Measurements from ENCODE around the gene TSPEAR. TPM values are rescaled to one million over a fixed set of nuclear protein-coding genes. Genes with fewer than 3 reads are reported as not detected.
A peak's percentile ranks its signal among the peaks of the same experiment; 100 is the strongest.

The TSPEAR gene
- total RNA-seq, 1 donor from 2014 or later = not detected

DNA sequence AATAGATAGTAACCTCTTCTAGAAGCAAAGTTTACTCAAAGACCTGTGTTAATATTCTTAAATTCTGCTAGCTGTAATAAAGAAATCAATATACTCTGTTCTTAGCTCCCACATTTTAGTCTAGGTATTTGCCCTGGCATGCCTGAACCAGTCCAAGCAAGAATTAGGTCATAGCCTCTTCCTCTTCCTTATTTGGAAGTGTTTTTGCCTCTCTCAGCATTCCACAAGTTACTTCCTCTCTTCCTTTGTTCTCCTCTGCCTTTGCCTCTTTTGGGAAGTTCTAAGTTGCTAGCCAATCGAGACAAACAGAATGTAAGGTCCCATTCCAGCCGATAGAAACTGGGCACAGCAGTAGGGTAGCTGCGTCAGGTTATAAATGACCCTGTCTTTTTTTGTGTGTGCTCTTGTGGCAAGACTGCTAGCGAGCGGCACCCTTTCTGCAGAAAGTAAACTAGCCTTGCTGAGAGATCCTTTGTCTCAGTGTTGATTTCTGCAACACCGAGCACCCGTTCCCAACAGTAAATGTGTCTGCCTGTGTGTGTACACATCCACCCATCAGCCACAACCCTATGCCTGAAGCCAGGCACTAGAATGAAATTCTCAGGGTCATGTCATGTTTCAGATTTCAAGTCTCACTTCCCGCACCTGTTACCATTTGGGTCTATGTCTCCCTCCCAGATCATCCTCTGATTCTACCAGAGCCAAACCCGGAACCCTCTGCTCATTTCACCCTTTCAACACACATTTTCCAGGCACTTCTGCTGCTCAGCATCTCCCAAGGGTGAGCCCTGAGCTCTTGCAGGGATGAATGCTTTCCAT lies 218.6 kb downstream of the TSPEAR start:
- TF ChIP-seq, protein P1, sequence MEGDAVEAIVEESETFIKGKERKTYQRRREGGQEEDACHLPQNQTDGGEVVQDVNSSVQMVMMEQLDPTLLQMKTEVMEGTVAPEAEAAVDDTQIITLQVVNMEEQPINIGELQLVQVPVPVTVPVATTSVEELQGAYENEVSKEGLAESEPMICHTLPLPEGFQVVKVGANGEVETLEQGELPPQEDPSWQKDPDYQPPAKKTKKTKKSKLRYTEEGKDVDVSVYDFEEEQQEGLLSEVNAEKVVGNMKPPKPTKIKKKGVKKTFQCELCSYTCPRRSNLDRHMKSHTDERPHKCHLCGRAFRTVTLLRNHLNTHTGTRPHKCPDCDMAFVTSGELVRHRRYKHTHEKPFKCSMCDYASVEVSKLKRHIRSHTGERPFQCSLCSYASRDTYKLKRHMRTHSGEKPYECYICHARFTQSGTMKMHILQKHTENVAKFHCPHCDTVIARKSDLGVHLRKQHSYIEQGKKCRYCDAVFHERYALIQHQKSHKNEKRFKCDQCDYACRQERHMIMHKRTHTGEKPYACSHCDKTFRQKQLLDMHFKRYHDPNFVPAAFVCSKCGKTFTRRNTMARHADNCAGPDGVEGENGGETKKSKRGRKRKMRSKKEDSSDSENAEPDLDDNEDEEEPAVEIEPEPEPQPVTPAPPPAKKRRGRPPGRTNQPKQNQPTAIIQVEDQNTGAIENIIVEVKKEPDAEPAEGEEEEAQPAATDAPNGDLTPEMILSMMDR (IDR thresholded peaks at IDR 0.05; ENCODE audit: unreplicated experiment) = no peak
- H3K27ac Mint-ChIP-seq = peak overlapping the region; percentile 2
- H3K4me3 Mint-ChIP-seq (ENCODE audit: low read depth) = no peak overlapping the region
- H3K4me1 Mint-ChIP-seq (ENCODE audit: low read depth) = peaks cover 10% of the 10 kb centered on the region
- H3K36me3 Mint-ChIP-seq (ENCODE audit: insufficient read depth) = peaks cover 22% of the 10 kb centered on the region
- H3K9me3 Mint-ChIP-seq (ENCODE audit: low read depth) = peaks cover 17% of the 10 kb centered on the region
- H3K27me3 Mint-ChIP-seq = no peaks in the 10 kb centered on the region
- no peak for DNase-seq (ENCODE audit: low spot score, unreplicated experiment)

- H3K27ac Mint-ChIP-seq = no peak overlapping the region
- H3K4me3 Mint-ChIP-seq (ENCODE audit: low read depth) = no peak overlapping the region
- TF ChIP-seq, protein P1 (IDR thresholded peaks at IDR 0.05; ENCODE audit: unreplicated experiment) = no peak
- peaks cover 2% of the 10 kb centered on the region for H3K4me1 Mint-ChIP-seq (ENCODE audit: low read depth)
- DNase-seq (ENCODE audit: low spot score, unreplicated experiment) = no peak
- peaks cover 22% of the 10 kb centered on the region for H3K36me3 Mint-ChIP-seq (ENCODE audit: insufficient read depth)
- peaks cover 22% of the 10 kb centered on the region for H3K9me3 Mint-ChIP-seq (ENCODE audit: low read depth)
- no peaks in the 10 kb centered on the region for H3K27me3 Mint-ChIP-seq
Measured at GRCh38 chr21:44490816-44491215, 220.6 kb downstream of the TSPEAR start.

DNA sequence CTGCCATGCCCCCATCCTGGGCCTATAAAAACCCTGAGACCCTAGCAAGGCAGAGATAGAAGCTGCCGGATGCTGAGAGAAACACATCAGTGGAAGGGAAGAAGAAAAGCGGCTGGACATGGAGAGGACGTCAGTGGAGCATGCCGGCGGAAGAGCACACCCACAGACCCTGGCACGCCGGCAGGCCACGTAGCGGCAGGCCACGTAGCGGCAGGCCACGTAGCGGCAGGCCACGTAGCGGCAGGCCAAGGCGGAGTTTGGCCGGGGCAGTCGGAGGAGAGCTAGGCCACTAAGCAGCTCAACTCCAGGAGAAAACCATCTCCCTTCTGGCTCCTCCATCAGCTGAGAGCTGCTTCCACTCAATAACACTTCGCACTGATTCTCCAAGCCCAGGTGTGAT lies 221.0 kb downstream of the TSPEAR start:
- Mint-ChIP-seq H3K4me1 (ENCODE audit: low read depth) (peaks cover 2% of the 10 kb centered on the region), H3K9me3 (ENCODE audit: low read depth) (peaks cover 22% of the 10 kb centered on the region), H3K4me3 (ENCODE audit: low read depth) (no peak overlapping the region), H3K27ac (no peak overlapping the region), H3K36me3 (ENCODE audit: insufficient read depth) (peaks cover 22% of the 10 kb centered on the region), H3K27me3 (no peaks in the 10 kb centered on the region)
- DNase-seq (ENCODE audit: low spot score, unreplicated experiment) = no peak
- TF ChIP-seq, protein P1 (IDR thresholded peaks at IDR 0.05; ENCODE audit: unreplicated experiment) = no peak

DNA sequence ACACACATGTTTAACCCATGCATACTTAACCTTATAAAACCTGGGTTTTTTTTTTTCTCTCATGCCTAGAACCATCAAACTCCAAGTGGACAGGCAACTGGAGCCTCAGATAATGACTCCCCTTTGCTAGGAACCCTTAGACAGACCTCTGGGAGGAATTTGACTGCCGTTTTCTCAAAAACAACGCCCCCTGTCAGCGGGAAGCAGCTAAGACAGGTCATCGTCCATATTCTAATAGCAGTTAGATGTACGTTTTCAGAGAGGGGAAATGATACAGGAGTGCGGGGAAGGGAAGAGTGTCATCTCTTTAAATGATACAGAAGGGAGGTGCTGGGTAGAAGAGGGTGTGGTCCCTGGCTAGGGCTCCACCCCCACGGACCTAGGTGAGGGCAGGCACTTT lies 221.4 kb downstream of the TSPEAR start:
- TF ChIP-seq, protein P1 (IDR thresholded peaks at IDR 0.05; ENCODE audit: unreplicated experiment) = no peak
- Mint-ChIP-seq H3K27ac (no peak overlapping the region), H3K4me1 (ENCODE audit: low read depth) (peaks cover 3% of the 10 kb centered on the region), H3K4me3 (ENCODE audit: low read depth) (no peak overlapping the region), H3K36me3 (ENCODE audit: insufficient read depth) (peaks cover 22% of the 10 kb centered on the region), H3K27me3 (no peaks in the 10 kb centered on the region), H3K9me3 (ENCODE audit: low read depth) (peaks cover 24% of the 10 kb centered on the region)
- no peak for DNase-seq (ENCODE audit: low spot score, unreplicated experiment)

DNA sequence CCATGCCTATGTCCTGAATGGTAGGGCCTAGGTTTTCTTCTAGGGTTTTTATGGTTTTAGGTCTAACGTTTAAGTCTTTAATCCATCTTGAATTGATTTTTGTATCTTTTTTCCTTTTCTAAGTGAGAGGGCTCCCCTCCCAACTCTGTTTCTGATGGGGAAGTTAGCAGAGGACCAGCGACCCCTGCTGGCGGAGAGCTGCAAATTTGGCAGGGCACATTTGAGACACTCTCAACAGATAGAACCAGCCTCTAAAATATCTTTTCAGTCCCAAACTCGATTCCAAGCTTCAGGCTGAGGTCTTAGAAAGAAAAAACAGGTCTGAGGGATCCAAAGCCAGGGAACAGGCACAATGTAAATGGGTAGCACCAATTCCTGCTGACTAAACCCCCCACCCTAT lies 223.5 kb downstream of the TSPEAR start:
- no peak overlapping the region for H3K4me3 Mint-ChIP-seq (ENCODE audit: low read depth)
- no peaks in the 10 kb centered on the region for H3K27me3 Mint-ChIP-seq
- no peak for DNase-seq (ENCODE audit: low spot score, unreplicated experiment)
- peaks cover 3% of the 10 kb centered on the region for H3K4me1 Mint-ChIP-seq (ENCODE audit: low read depth)
- TF ChIP-seq, protein P1 (IDR thresholded peaks at IDR 0.05; ENCODE audit: unreplicated experiment) = peak; percentile 45
- peaks cover 22% of the 10 kb centered on the region for H3K36me3 Mint-ChIP-seq (ENCODE audit: insufficient read depth)
- H3K27ac Mint-ChIP-seq = no peak overlapping the region
- H3K9me3 Mint-ChIP-seq (ENCODE audit: low read depth) = peaks cover 27% of the 10 kb centered on the region
